SK-N-SH (cell line): ENCODE results near the gene NTNG1.

Experiments
- CTCF ChIP-seq: fragments of 200-600 bp; sonication (generic); IDR thresholded peaks from 2 replicates; pipeline ENCODE4 v1.6.1; 2017; ENCODE audit warnings: antibody characterized with exemption, mild to moderate bottlenecking, moderate library complexity
- EP300 ChIP-seq, 2 experiments: IDR thresholded peaks; 2 replicates each; pipeline versions ENCODE4 v1.4.0 to v1.6.1; 2012; ENCODE audit warnings: borderline replicate concordance in 1 of 2, low read depth in 1 of 2, low read length in 1 of 2
- FOXJ3 ChIP-seq: sonication (generic); formaldehyde crosslinking; IDR thresholded peaks from 2 replicates; pipeline ENCODE4 v1.5.1; 2020; ENCODE audit warnings: mild to moderate bottlenecking, missing genetic modification reagents
- REST ChIP-seq: IDR thresholded peaks from 2 replicates; pipeline ENCODE4 v1.6.1; 2012; ENCODE audit warnings: mild to moderate bottlenecking, low read depth, low read length, moderate library complexity
- SMC3 ChIP-seq: IDR thresholded peaks from 2 replicates; pipeline ENCODE4 v1.6.1; 2012; ENCODE audit warnings: low read depth, low read length, improper control_type of control experiment

GRCh38 chr1:107532318-107532717 lies 391.5 kb downstream of the NTNG1 start:
- TF ChIP-seq EP300 (IDR thresholded peaks at IDR 0.05; ENCODE audit: borderline replicate concordance in 1 of 2, low read depth in 1 of 2, low read length in 1 of 2) (no peak), SMC3 (no peak), FOXJ3 (CRISPR knock-in tag) (no peak), REST (no peak), CTCF (no peak)
